Right atrium auricular region (tissue), 2 donors: ENCODE data around the gene EPGN. TPM values are rescaled to one million over a fixed set of nuclear protein-coding genes. Genes with fewer than 3 reads are reported as not detected.

Source experiments
- DNase-seq: peaks from one replicate; pipeline ENCODE4 v3.0.0-alpha.2; 2019; ENCODE audit warnings: low spot score
- H3K27ac ChIP-seq, 2 donors: fragments of 200-600 bp; sonication (generic); 1 replicate in 1 of 2; 2 replicates in 1 of 2; pipeline ENCODE4 v1.5.1; 2016 to 2019
- H3K27me3 ChIP-seq, 2 donors: fragments of 200-600 bp; sonication (generic); one replicate each; pipeline versions ENCODE4 v1.5.1 to v1.6.0; 2017 to 2019
- H3K36me3 ChIP-seq: fragments of 200-600 bp; sonication (generic); one replicate; pipeline ENCODE4 v1.5.1; 2016
- H3K4me1 ChIP-seq, 2 donors: fragments of 200-600 bp; sonication (generic); one replicate each; pipeline versions ENCODE4 v1.5.1 to v1.6.0; 2017 to 2019
- H3K4me3 ChIP-seq, 2 donors: fragments of 200-600 bp; sonication (generic); 1 replicate in 1 of 2; 2 replicates in 1 of 2; pipeline ENCODE4 v1.5.1; 2017 to 2019; ENCODE audit warnings: mild to moderate bottlenecking in 1 of 2, moderate library complexity in 1 of 2
- H3K9me3 ChIP-seq, 2 donors: fragments of 200-600 bp; sonication (generic); one replicate each; pipeline ENCODE4 v1.5.1; 2019
- CTCF ChIP-seq, 2 donors: fragments of 200-600 bp; sonication (generic); IDR thresholded peaks; one replicate each; pipeline ENCODE4 v1.5.1; 2019; ENCODE audit warnings: antibody characterized with exemption in 2 of 2
- total RNA-seq, 2 donors: library from RNA; depleted of rRNA; stranded (reverse); fragments of >200 nt; gene quantifications; one replicate each; pipeline ENCODE4 v1.1.0, GENCODE V29; 2016

Gene EPGN
- total RNA-seq, 2 donors from 2014 or later: 1.8 to 3.8 TPM

- no peak overlapping the region for H3K4me3 ChIP-seq
- DNase-seq: no peak
- no peak for TF ChIP-seq CTCF (IDR thresholded peaks at IDR 0.05)
These were observed 13.6 kb upstream of the EPGN start for GRCh38 chr4:74294681-74295080.

GRCh38 chr4:74297539-74297938, 10.7 kb upstream of the EPGN start:
- H3K36me3 ChIP-seq: no peaks in the 10 kb centered on the region
- TF ChIP-seq CTCF (IDR thresholded peaks at IDR 0.05): no peak
- DNase-seq: no peak
- H3K4me1 ChIP-seq: no peaks in the 10 kb centered on the region
- no peak overlapping the region for H3K4me3 ChIP-seq
- no peaks in the 10 kb centered on the region for H3K9me3 ChIP-seq
- no peak overlapping the region for H3K27ac ChIP-seq
- H3K27me3 ChIP-seq: no peaks in the 10 kb centered on the region

More at GRCh38 chr4:74294681-74295080, 13.6 kb upstream of the EPGN start:
- Histone ChIP-seq H3K9me3 (no peaks in the 10 kb centered on the region), H3K27me3 (no peaks in the 10 kb centered on the region), H3K4me1 (no peaks in the 10 kb centered on the region), H3K27ac (no peak overlapping the region), H3K36me3 (no peaks in the 10 kb centered on the region)

- Histone ChIP-seq H3K27me3 (no peaks in the 10 kb centered on the region), H3K27ac (no peak overlapping the region), H3K4me3 (no peak overlapping the region), H3K9me3 (no peaks in the 10 kb centered on the region), H3K4me1 (no peaks in the 10 kb centered on the region), H3K36me3 (no peaks in the 10 kb centered on the region)
- TF ChIP-seq CTCF (IDR thresholded peaks at IDR 0.05): no peak
- DNase-seq: no peak
These were observed 4.1 kb upstream of the EPGN start for GRCh38 chr4:74304095-74304625.

- H3K4me3 ChIP-seq: no peak overlapping the region
- no peak overlapping the region for H3K27ac ChIP-seq
- no peak for TF ChIP-seq CTCF (IDR thresholded peaks at IDR 0.05)
- no peaks in the 10 kb centered on the region for H3K9me3 ChIP-seq
- H3K4me1 ChIP-seq: no peaks in the 10 kb centered on the region
- no peak for DNase-seq
- H3K36me3 ChIP-seq: no peaks in the 10 kb centered on the region
- no peaks in the 10 kb centered on the region for H3K27me3 ChIP-seq
These were observed 3.3 kb upstream of the EPGN start for GRCh38 chr4:74305000-74305399.

- H3K4me3 ChIP-seq: no peak overlapping the region
- no peak for TF ChIP-seq CTCF (IDR thresholded peaks at IDR 0.05)
These were observed 1.1 kb upstream of the EPGN start for GRCh38 chr4:74307170-74307569.

GRCh38 chr4:74309223-74309622, 953 bp downstream of the EPGN start:
- H3K27me3 ChIP-seq: no peaks in the 10 kb centered on the region
- H3K36me3 ChIP-seq: no peaks in the 10 kb centered on the region
- H3K9me3 ChIP-seq: no peaks in the 10 kb centered on the region
- no peak overlapping the region for H3K4me3 ChIP-seq
- no peak for TF ChIP-seq CTCF (IDR thresholded peaks at IDR 0.05)
- no peak overlapping the region for H3K27ac ChIP-seq
- no peaks in the 10 kb centered on the region for H3K4me1 ChIP-seq
- DNase-seq: no peak

More at GRCh38 chr4:74307170-74307569, 1.1 kb upstream of the EPGN start:
- DNase-seq: no peak
- Histone ChIP-seq H3K9me3 (no peaks in the 10 kb centered on the region), H3K36me3 (no peaks in the 10 kb centered on the region), H3K4me1 (no peaks in the 10 kb centered on the region), H3K27ac (no peak overlapping the region), H3K27me3 (no peaks in the 10 kb centered on the region)
